ENCODE results near the gene SMIM21. TPM values are rescaled to one million over a fixed set of nuclear protein-coding genes. Genes with fewer than 3 reads are reported as not detected.

The SMIM21 gene
- total RNA-seq, 1 donor from 2014 or later = not detected

DNA sequence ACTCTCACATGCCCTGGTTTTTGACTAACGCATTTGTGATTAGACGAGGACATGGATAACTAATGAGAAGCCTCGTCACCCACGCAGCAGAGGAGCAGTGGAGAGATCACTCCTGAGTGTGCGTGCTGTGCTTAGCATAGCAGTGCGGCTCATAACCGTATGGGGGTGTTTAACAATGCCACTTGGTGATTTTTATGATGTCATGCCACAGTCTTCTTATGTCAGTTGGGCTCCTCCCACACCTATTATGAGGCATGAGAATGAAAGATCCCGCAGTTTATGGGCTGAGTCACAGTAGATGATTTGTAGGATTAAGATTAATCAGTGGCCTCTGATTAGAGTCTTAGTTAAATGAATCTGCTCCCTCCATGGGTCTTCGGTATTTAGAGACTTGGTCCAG lies 2.5 kb upstream of the SMIM21 start:
- no peaks in the 10 kb centered on the region for H3K4me1 Mint-ChIP-seq (ENCODE audit: low read depth)
- H3K9me3 Mint-ChIP-seq (ENCODE audit: low read depth) = no peaks in the 10 kb centered on the region
- peaks cover 18% of the 10 kb centered on the region for H3K27me3 Mint-ChIP-seq (ENCODE audit: low read depth)
- no peak overlapping the region for H3K27ac Mint-ChIP-seq (ENCODE audit: unreplicated experiment)
- no peak for DNase-seq (ENCODE audit: low spot score)
- no peaks in the 10 kb centered on the region for H3K36me3 Mint-ChIP-seq (ENCODE audit: low read depth)
- H3K4me3 Mint-ChIP-seq (ENCODE audit: unreplicated experiment) = no peak overlapping the region
- TF ChIP-seq, protein P1, sequence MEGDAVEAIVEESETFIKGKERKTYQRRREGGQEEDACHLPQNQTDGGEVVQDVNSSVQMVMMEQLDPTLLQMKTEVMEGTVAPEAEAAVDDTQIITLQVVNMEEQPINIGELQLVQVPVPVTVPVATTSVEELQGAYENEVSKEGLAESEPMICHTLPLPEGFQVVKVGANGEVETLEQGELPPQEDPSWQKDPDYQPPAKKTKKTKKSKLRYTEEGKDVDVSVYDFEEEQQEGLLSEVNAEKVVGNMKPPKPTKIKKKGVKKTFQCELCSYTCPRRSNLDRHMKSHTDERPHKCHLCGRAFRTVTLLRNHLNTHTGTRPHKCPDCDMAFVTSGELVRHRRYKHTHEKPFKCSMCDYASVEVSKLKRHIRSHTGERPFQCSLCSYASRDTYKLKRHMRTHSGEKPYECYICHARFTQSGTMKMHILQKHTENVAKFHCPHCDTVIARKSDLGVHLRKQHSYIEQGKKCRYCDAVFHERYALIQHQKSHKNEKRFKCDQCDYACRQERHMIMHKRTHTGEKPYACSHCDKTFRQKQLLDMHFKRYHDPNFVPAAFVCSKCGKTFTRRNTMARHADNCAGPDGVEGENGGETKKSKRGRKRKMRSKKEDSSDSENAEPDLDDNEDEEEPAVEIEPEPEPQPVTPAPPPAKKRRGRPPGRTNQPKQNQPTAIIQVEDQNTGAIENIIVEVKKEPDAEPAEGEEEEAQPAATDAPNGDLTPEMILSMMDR (IDR thresholded peaks at IDR 0.05) = no peak

DNA sequence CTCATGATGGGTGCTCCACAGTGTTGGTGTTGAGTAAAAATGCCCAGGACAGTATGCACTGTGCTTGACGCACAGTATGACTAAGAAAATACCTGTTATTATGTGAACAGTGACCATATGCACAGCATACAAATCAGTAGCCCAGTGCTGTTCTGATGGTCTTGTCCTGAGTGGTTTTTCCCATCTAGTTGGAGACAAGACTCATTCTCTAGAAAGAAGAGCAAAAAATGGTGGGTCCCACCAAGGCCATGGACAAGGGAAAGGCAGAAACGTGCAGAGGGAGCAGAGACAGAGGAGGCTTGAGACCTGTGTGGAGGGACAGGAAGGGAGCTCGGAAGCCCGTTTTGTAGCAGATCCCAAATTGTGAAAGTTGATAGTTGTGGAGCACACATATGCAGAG lies 987 bp upstream of the SMIM21 start:
- Mint-ChIP-seq H3K4me3 (ENCODE audit: unreplicated experiment) (no peak overlapping the region), H3K27ac (ENCODE audit: unreplicated experiment) (no peak overlapping the region), H3K9me3 (ENCODE audit: low read depth) (no peaks in the 10 kb centered on the region), H3K36me3 (ENCODE audit: low read depth) (no peaks in the 10 kb centered on the region), H3K27me3 (ENCODE audit: low read depth) (peaks cover 15% of the 10 kb centered on the region), H3K4me1 (ENCODE audit: low read depth) (no peaks in the 10 kb centered on the region)
- no peak for DNase-seq (ENCODE audit: low spot score)
- TF ChIP-seq, protein P1 (IDR thresholded peaks at IDR 0.05) = no peak

GRCh38 chr18:75422341-75422910 lies 5.1 kb downstream of the SMIM21 start:
- Mint-ChIP-seq H3K4me1 (ENCODE audit: low read depth) (no peaks in the 10 kb centered on the region), H3K4me3 (ENCODE audit: unreplicated experiment) (no peak overlapping the region), H3K36me3 (ENCODE audit: low read depth) (no peaks in the 10 kb centered on the region), H3K27me3 (ENCODE audit: low read depth) (peaks cover 6% of the 10 kb centered on the region), H3K9me3 (ENCODE audit: low read depth) (peaks cover 2% of the 10 kb centered on the region), H3K27ac (ENCODE audit: unreplicated experiment) (no peak overlapping the region)
- TF ChIP-seq, protein P1 (IDR thresholded peaks at IDR 0.05) = no peak
- DNase-seq (ENCODE audit: low spot score) = no peak

- H3K36me3 Mint-ChIP-seq (ENCODE audit: low read depth) = no peaks in the 10 kb centered on the region
- H3K9me3 Mint-ChIP-seq (ENCODE audit: low read depth) = peaks cover 2% of the 10 kb centered on the region
- no peak overlapping the region for H3K4me3 Mint-ChIP-seq (ENCODE audit: unreplicated experiment)
- no peaks in the 10 kb centered on the region for H3K4me1 Mint-ChIP-seq (ENCODE audit: low read depth)
- TF ChIP-seq, protein P1 (IDR thresholded peaks at IDR 0.05) = no peak
- DNase-seq (ENCODE audit: low spot score) = no peak
- no peak overlapping the region for H3K27ac Mint-ChIP-seq (ENCODE audit: unreplicated experiment)
- H3K27me3 Mint-ChIP-seq (ENCODE audit: low read depth) = peaks cover 6% of the 10 kb centered on the region
These were observed 5.8 kb downstream of the SMIM21 start for GRCh38 chr18:75421656-75422055.

DNA sequence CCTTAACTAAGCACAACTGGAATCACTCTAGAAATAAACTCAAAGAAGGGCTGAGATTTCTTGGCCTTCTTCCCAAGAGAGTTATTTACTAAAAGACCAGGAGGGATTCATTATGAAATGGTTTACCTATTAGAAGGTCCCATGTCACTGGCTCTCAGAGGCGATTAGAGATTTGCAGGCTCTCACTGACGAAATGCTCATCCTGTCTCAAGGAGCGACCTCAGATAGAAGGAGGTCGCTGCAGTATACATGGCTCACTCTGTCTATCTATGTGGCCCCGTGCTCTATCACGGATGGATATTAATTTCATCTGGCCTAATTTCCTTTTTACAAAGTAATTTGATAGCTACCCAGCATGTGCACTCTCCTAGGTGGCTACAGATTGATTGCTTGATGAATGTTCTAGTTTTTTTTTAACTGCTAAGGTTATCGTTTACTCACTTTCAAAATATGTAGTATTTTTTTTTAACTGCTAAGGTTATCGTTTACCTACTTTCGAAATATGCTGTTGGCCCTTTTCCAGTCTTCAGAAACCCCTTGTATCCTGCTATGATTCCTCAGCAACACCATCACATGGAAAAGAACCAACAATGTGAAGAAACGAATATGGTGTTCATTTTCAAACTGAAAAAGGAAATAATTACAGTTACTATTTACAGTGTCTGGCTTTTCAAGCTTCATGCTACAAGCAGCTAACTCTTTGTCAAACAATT lies 9.1 kb downstream of the SMIM21 start:
- H3K27me3 Mint-ChIP-seq (ENCODE audit: low read depth) = peaks cover 3% of the 10 kb centered on the region

More for the DNA sequence above, 9.1 kb downstream of the SMIM21 start:
- H3K36me3 Mint-ChIP-seq (ENCODE audit: low read depth) = no peaks in the 10 kb centered on the region
- TF ChIP-seq, protein P1 (IDR thresholded peaks at IDR 0.05) = no peak
- H3K4me3 Mint-ChIP-seq (ENCODE audit: unreplicated experiment) = no peak overlapping the region
- H3K27ac Mint-ChIP-seq (ENCODE audit: unreplicated experiment) = no peak overlapping the region
- peaks cover 2% of the 10 kb centered on the region for H3K9me3 Mint-ChIP-seq (ENCODE audit: low read depth)
- no peak for DNase-seq (ENCODE audit: low spot score)
- no peaks in the 10 kb centered on the region for H3K4me1 Mint-ChIP-seq (ENCODE audit: low read depth)
